GM21390 (cell line): ENCODE data around the gene PRKRIP1.
"Not testable (repeated sequence)": the region's sequence is repeated elsewhere in the genome, so short reads cannot be mapped to it uniquely, and the experiment has no call there.

Experiments used
- ATAC-seq: cut with Tn5 transposase; IDR thresholded peaks from one replicate; pipeline ENCODE4 v1.9.1; 2021; ENCODE audit not compliant: unreplicated experiment

Gene PRKRIP1

GRCh38 chr7:102474736-102475435 is 78.7 kb downstream of the PRKRIP1 start:
- not testable (repeated sequence) for ATAC-seq
